Thyroid gland (tissue), 4 donors: ENCODE measurements around the gene DLK1. TPM values are rescaled to one million over a fixed set of nuclear protein-coding genes. Genes with fewer than 3 reads are reported as not detected.

Experiments
- DNase-seq, 2 donors: peaks; one replicate each; pipeline ENCODE4 v3.0.0-alpha.2; 2019
- H3K27ac ChIP-seq, 3 donors: fragments of 200-600 bp; sonication (generic); 1 replicate in 2 of 3; 2 replicates in 1 of 3; pipeline ENCODE4 v1.5.1; 2016 to 2019; ENCODE audit warnings: mild to moderate bottlenecking in 1 of 3, moderate library complexity in 1 of 3
- H3K27me3 ChIP-seq: fragments of 200-600 bp; sonication (generic); one replicate; pipeline ENCODE4 v1.5.1; 2019
- H3K36me3 ChIP-seq, 2 donors: fragments of 200-600 bp; sonication (generic); one replicate each; pipeline ENCODE4 v1.5.1; 2016 to 2019
- H3K4me1 ChIP-seq, 2 donors: fragments of 200-600 bp; sonication (generic); one replicate each; pipeline ENCODE4 v1.5.1; 2017 to 2019
- H3K4me3 ChIP-seq, 3 donors: fragments of 200-600 bp; sonication (generic); replicated peaks in 1 of 3; 1 replicate in 2 of 3; 2 replicates in 1 of 3; pipeline ENCODE4 v1.5.1; 2016; ENCODE audit warnings: mild to moderate bottlenecking in 1 of 3
- H3K9me3 ChIP-seq: fragments of 200-600 bp; sonication (generic); one replicate; pipeline ENCODE4 v1.5.1; 2017
- CTCF ChIP-seq, 6 experiments: fragments of 200-600 bp in 3 of 6; fragments of 450-650 bp in 3 of 6; sonication (generic) in 3 of 6; IDR thresholded peaks; one replicate each; pipeline ENCODE4 v1.5.1; 2016 to 2019; ENCODE audit warnings: antibody characterized with exemption in 6 of 6, mild to moderate bottlenecking in 2 of 6, inconsistent platforms in 1 of 6, moderate library complexity in 1 of 6
- POLR2A ChIP-seq, 2 donors: fragments of 450-650 bp; IDR thresholded peaks; one replicate each; pipeline ENCODE4 v1.6.1; 2017; ENCODE audit warnings: antibody characterized with exemption in 2 of 2, mild to moderate bottlenecking in 2 of 2, moderate library complexity in 1 of 2
- whole genome bisulfite sequencing, 2 donors: methylation state at CpG; one replicate each; pipeline ENCODE4 v1.1.5; 2017; 5-methylcytosine and 5-hydroxymethylcytosine counted together
- intact Hi-C: fragments of 100-400 bp; cut with DNase I; formaldehyde crosslinking; loops from one replicate; pipeline ENCODE4 v1.15.1; 2023
- total RNA-seq, 4 donors: library from RNA; depleted of rRNA; stranded (reverse); fragments of >200 nt; gene quantifications; one replicate each; pipeline ENCODE4 v1.2.3, GENCODE V29; 2016

The DLK1 gene
- total RNA-seq, 4 donors from 2014 or later, result 0.40 TPM; not detected in 3

- no peak for DNase-seq
- Histone ChIP-seq H3K4me1 (no peaks in the 10 kb centered on the region), H3K36me3 (no peaks in the 10 kb centered on the region), H3K9me3 (no peaks in the 10 kb centered on the region), H3K27ac (no peak overlapping the region), H3K4me3 (no peak overlapping the region), H3K27me3 (no peaks in the 10 kb centered on the region)
- no peak for TF ChIP-seq POLR2A (IDR thresholded peaks at IDR 0.05)
- no peak for TF ChIP-seq CTCF (IDR thresholded peaks at IDR 0.05)
- 92 to 96% methylated on average over 3 of the region's 3 CpGs for WGBS, 2 donors
- intact Hi-C loops, result no loop called here
These were observed 34.8 kb downstream of the DLK1 start for GRCh38 chr14:100761481-100761880.

GRCh38 chr14:100762089-100762515, 35.4 kb downstream of the DLK1 start:
- Histone ChIP-seq H3K27ac (no peak overlapping the region), H3K27me3 (no peaks in the 10 kb centered on the region), H3K36me3 (no peaks in the 10 kb centered on the region), H3K4me3 (no peak overlapping the region), H3K9me3 (no peaks in the 10 kb centered on the region), H3K4me1 (no peaks in the 10 kb centered on the region)
- 85 to 93% methylated on average over 5 of the region's 5 CpGs for WGBS, 2 donors
- no peak for TF ChIP-seq POLR2A (IDR thresholded peaks at IDR 0.05)
- TF ChIP-seq CTCF (IDR thresholded peaks at IDR 0.05), result no peak
- intact Hi-C loops, result no loop called here
- DNase-seq, result no peak

- Histone ChIP-seq H3K27me3 (no peaks in the 10 kb centered on the region), H3K9me3 (no peaks in the 10 kb centered on the region), H3K27ac (no peak overlapping the region), H3K4me1 (no peaks in the 10 kb centered on the region), H3K4me3 (no peak overlapping the region), H3K36me3 (no peaks in the 10 kb centered on the region)
- TF ChIP-seq CTCF (IDR thresholded peaks at IDR 0.05) (no peak), POLR2A (IDR thresholded peaks at IDR 0.05) (no peak)
- intact Hi-C loops, result no loop called here
- no peak for DNase-seq
- WGBS, 2 donors, result 93 to 96% methylated on average over 8 of the region's 8 CpGs
These were observed 36.2 kb downstream of the DLK1 start for GRCh38 chr14:100762901-100763300.

GRCh38 chr14:100764471-100765115, 37.9 kb downstream of the DLK1 start:
- intact Hi-C loops, result no loop called here
- DNase-seq, result no peak
- H3K4me3 ChIP-seq, result no peak overlapping the region
- no peak for TF ChIP-seq CTCF (IDR thresholded peaks at IDR 0.05)
- no peak for TF ChIP-seq POLR2A (IDR thresholded peaks at IDR 0.05)
- H3K4me1 ChIP-seq, result no peaks in the 10 kb centered on the region
- H3K36me3 ChIP-seq, result no peaks in the 10 kb centered on the region
- no peaks in the 10 kb centered on the region for H3K9me3 ChIP-seq
- H3K27me3 ChIP-seq, result no peaks in the 10 kb centered on the region
- WGBS, 2 donors, result 77 to 87% methylated on average over 7 of the region's 7 CpGs
- H3K27ac ChIP-seq, result no peak overlapping the region

- Histone ChIP-seq H3K27me3 (no peaks in the 10 kb centered on the region), H3K4me3 (no peak overlapping the region), H3K9me3 (no peaks in the 10 kb centered on the region), H3K4me1 (no peaks in the 10 kb centered on the region), H3K27ac (no peak overlapping the region), H3K36me3 (no peaks in the 10 kb centered on the region)
- 92 to 100% methylated on average over 2 of the region's 2 CpGs for WGBS, 2 donors
- intact Hi-C loops, result no loop called here
- DNase-seq, result no peak
- TF ChIP-seq POLR2A (IDR thresholded peaks at IDR 0.05) (no peak), CTCF (IDR thresholded peaks at IDR 0.05) (no peak)
These were observed 38.6 kb downstream of the DLK1 start for GRCh38 chr14:100765296-100765695.
